Liver (tissue), 9 donors: ENCODE results near the gene MYL12B. TPM values are rescaled to one million over a fixed set of nuclear protein-coding genes. Genes with fewer than 3 reads are reported as not detected.
A peak's percentile ranks its signal among the peaks of the same experiment; 100 is the strongest.

ENCODE experiments used
- DNase-seq: peaks from one replicate; pipeline ENCODE4 v3.0.0-alpha.2; 2017; ENCODE audit warnings: low spot score
- H3K27ac ChIP-seq, 2 donors: one replicate each; pipeline ENCODE4 v1.7.0; 2013; ENCODE audit warnings: inconsistent platforms in 2 of 2, low read length in 2 of 2, control low read depth in 1 of 2, low read depth in 1 of 2, mild to moderate bottlenecking in 1 of 2
- H3K27me3 ChIP-seq, 4 donors: one replicate each; pipeline versions ENCODE4 v1.6.1 to v1.7.0; 2013; ENCODE audit warnings: low read length in 3 of 4, inconsistent platforms in 1 of 4, mild to moderate bottlenecking in 1 of 4, moderate library complexity in 1 of 4; ENCODE audit not compliant: control insufficient read depth in 4 of 4, insufficient read depth in 4 of 4
- H3K36me3 ChIP-seq, 4 donors: one replicate each; pipeline versions ENCODE4 v1.6.1 to v1.7.0; 2013; ENCODE audit warnings: low read length in 3 of 4, mild to moderate bottlenecking in 3 of 4, low read depth in 1 of 4, moderate library complexity in 1 of 4; ENCODE audit not compliant: control insufficient read depth in 4 of 4, insufficient read depth in 3 of 4
- H3K4me1 ChIP-seq, 4 donors: one replicate each; pipeline versions ENCODE4 v1.6.1 to v1.7.0; 2013; ENCODE audit warnings: low read length in 3 of 4, mild to moderate bottlenecking in 3 of 4, moderate library complexity in 1 of 4; ENCODE audit not compliant: control insufficient read depth in 4 of 4, insufficient read depth in 4 of 4
- H3K4me3 ChIP-seq, 3 donors: one replicate each; pipeline versions ENCODE4 v1.6.1 to v1.7.0; 2013; ENCODE audit warnings: low read length in 3 of 3, control low read depth in 1 of 3, low read depth in 1 of 3, mild to moderate bottlenecking in 1 of 3
- H3K9ac ChIP-seq, 2 donors: one replicate each; pipeline ENCODE4 v1.7.0; 2013; ENCODE audit warnings: low read length in 2 of 2, mild to moderate bottlenecking in 2 of 2, moderate library complexity in 2 of 2, control low read depth in 1 of 2, low read depth in 1 of 2
- H3K9me3 ChIP-seq, 4 donors: one replicate each; pipeline versions ENCODE4 v1.6.1 to v1.7.0; 2013; ENCODE audit warnings: low read length in 3 of 4; ENCODE audit not compliant: control insufficient read depth in 4 of 4
- EGR1 ChIP-seq, 2 donors: IDR thresholded peaks; 2 replicates each; pipeline ENCODE4 v1.6.1; 2016 to 2018; ENCODE audit warnings: antibody characterized with exemption in 2 of 2, low read depth in 2 of 2
- FOXA1 ChIP-seq: IDR thresholded peaks from 2 replicates; pipeline ENCODE4 v1.6.1; 2016; ENCODE audit warnings: antibody characterized with exemption
- FOXA2 ChIP-seq: IDR thresholded peaks from 2 replicates; pipeline ENCODE4 v1.6.1; 2016; ENCODE audit warnings: antibody characterized with exemption
- GABPA ChIP-seq, 2 donors: IDR thresholded peaks in 1 of 2; conservative IDR thresholded peaks in 1 of 2; 2 replicates each; pipeline ENCODE4 v1.6.1; 2016; ENCODE audit warnings: antibody characterized with exemption in 2 of 2, mild to moderate bottlenecking in 1 of 2, moderate library complexity in 1 of 2
- HNF4A ChIP-seq, 2 donors: conservative IDR thresholded peaks; 2 replicates each; pipeline ENCODE4 v1.6.1; 2016; ENCODE audit warnings: antibody characterized with exemption in 2 of 2, mild to moderate bottlenecking in 2 of 2
- HNF4G ChIP-seq: IDR thresholded peaks from 2 replicates; pipeline ENCODE4 v1.6.1; 2016; ENCODE audit warnings: antibody characterized with exemption
- JUND ChIP-seq, 2 donors: IDR thresholded peaks; 2 replicates each; pipeline ENCODE4 v1.6.1; 2016; ENCODE audit warnings: antibody characterized with exemption in 2 of 2
- MAX ChIP-seq: IDR thresholded peaks from 2 replicates; pipeline ENCODE4 v1.6.1; 2016; ENCODE audit warnings: antibody characterized with exemption
- NR2F2 ChIP-seq: IDR thresholded peaks from 2 replicates; pipeline ENCODE4 v1.6.1; 2016; ENCODE audit warnings: antibody characterized with exemption
- RAD21 ChIP-seq, 2 donors: IDR thresholded peaks; 2 replicates each; pipeline ENCODE4 v1.6.1; 2016; ENCODE audit warnings: antibody characterized with exemption in 2 of 2, mild to moderate bottlenecking in 2 of 2
- RXRA ChIP-seq, 2 donors: IDR thresholded peaks; 2 replicates each; pipeline ENCODE4 v1.6.1; 2017 to 2018; ENCODE audit warnings: antibody characterized with exemption in 2 of 2, mild to moderate bottlenecking in 1 of 2
- SP1 ChIP-seq: IDR thresholded peaks from 2 replicates; pipeline ENCODE4 v1.6.1; 2018; ENCODE audit warnings: antibody characterized with exemption, mild to moderate bottlenecking
- TAF1 ChIP-seq: conservative IDR thresholded peaks from 2 replicates; pipeline ENCODE4 v1.6.1; 2016; ENCODE audit warnings: antibody characterized with exemption, mild to moderate bottlenecking
- YY1 ChIP-seq: IDR thresholded peaks from 2 replicates; pipeline ENCODE4 v1.6.1; 2016; ENCODE audit warnings: antibody characterized with exemption, mild to moderate bottlenecking
- ZBTB33 ChIP-seq: IDR thresholded peaks from 2 replicates; pipeline ENCODE4 v1.6.1; 2016; ENCODE audit warnings: antibody characterized with exemption
- WGBS: extraction: QIAGEN DNeasy Blood & Tissue Kit; methylation state at CpG from one replicate; pipeline ENCODE4 v1.1.7; 2013; 5-methylcytosine and 5-hydroxymethylcytosine counted together
- polyA plus RNA-seq, 2 donors: library from polyadenylated mRNA; stranded (reverse) in 1 of 2; unstranded in 1 of 2; fragments of 200-250 nt in 1 of 2; fragments of >200 nt in 1 of 2; fragmentation: Nextera tagmentation in 1 of 2; extraction: Ambion mirVana in 1 of 2; gene quantifications; one replicate each; pipeline versions ENCODE4 v1.2.1 to v1.2.3, GENCODE V29; 2013 to 2015
- total RNA-seq, 2 donors: library from RNA; depleted of rRNA; stranded (reverse); fragments of >200 nt; gene quantifications; one replicate each; pipeline ENCODE4 v1.2.3, GENCODE V29; 2014
- TF ChIP-seq, protein P1 (sequence below): IDR thresholded peaks from 2 replicates; pipeline ENCODE4 v1.6.1; 2016; ENCODE audit warnings: antibody characterized with exemption
- TF ChIP-seq, protein P2 (sequence below): IDR thresholded peaks from 2 replicates; pipeline ENCODE4 v1.6.1; 2016; ENCODE audit warnings: antibody characterized with exemption, mild to moderate bottlenecking
- donor health status: healthy.
- donor health status: healthy.
- donor health status: healthy.
- donor health status: healthy.
- donor health status: healthy.

The MYL12B gene
- total and polyA plus RNA-seq, 4 donors, result 106 to 303 (median 155) TPM

GRCh38 chr18:3252843-3253242, 9.1 kb upstream of the MYL12B start:
- no peak overlapping the region for H3K9ac ChIP-seq
- H3K4me1 ChIP-seq, result peaks cover 2 to 53% (median 23%) of the 10 kb centered on the region in 4 donors
- H3K9me3 ChIP-seq, result no peaks in the 10 kb centered on the region
- no peak overlapping the region for H3K4me3 ChIP-seq
- 81% methylated on average over 1 of the region's 1 CpG for WGBS
- peak overlapping the region; percentile 37 to 48 for H3K27ac ChIP-seq
- no peaks in the 10 kb centered on the region for H3K27me3 ChIP-seq
- peaks cover 2 to 33% (median 24%) of the 10 kb centered on the region in 4 donors for H3K36me3 ChIP-seq
- DNase-seq, result no peak
- TF ChIP-seq FOXA1 (no peak), FOXA2 (no peak), MAX (no peak), YY1 (no peak), TAF1 (no peak), HNF4A (conservative IDR thresholded peaks at IDR 0.05) (no peak), RXRA (IDR thresholded peaks at IDR 0.05) (no peak), RAD21 (IDR thresholded peaks at IDR 0.05) (no peak), EGR1 (IDR thresholded peaks at IDR 0.05; ENCODE audit: low read depth in 2 of 2) (no peak), HNF4G (no peak), JUND (IDR thresholded peaks at IDR 0.05) (no peak), NR2F2 (no peak), ZBTB33 (no peak)
- TF ChIP-seq, protein P1, sequence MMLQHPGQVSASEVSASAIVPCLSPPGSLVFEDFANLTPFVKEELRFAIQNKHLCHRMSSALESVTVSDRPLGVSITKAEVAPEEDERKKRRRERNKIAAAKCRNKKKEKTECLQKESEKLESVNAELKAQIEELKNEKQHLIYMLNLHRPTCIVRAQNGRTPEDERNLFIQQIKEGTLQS, result no peak
- TF ChIP-seq, protein P2, sequence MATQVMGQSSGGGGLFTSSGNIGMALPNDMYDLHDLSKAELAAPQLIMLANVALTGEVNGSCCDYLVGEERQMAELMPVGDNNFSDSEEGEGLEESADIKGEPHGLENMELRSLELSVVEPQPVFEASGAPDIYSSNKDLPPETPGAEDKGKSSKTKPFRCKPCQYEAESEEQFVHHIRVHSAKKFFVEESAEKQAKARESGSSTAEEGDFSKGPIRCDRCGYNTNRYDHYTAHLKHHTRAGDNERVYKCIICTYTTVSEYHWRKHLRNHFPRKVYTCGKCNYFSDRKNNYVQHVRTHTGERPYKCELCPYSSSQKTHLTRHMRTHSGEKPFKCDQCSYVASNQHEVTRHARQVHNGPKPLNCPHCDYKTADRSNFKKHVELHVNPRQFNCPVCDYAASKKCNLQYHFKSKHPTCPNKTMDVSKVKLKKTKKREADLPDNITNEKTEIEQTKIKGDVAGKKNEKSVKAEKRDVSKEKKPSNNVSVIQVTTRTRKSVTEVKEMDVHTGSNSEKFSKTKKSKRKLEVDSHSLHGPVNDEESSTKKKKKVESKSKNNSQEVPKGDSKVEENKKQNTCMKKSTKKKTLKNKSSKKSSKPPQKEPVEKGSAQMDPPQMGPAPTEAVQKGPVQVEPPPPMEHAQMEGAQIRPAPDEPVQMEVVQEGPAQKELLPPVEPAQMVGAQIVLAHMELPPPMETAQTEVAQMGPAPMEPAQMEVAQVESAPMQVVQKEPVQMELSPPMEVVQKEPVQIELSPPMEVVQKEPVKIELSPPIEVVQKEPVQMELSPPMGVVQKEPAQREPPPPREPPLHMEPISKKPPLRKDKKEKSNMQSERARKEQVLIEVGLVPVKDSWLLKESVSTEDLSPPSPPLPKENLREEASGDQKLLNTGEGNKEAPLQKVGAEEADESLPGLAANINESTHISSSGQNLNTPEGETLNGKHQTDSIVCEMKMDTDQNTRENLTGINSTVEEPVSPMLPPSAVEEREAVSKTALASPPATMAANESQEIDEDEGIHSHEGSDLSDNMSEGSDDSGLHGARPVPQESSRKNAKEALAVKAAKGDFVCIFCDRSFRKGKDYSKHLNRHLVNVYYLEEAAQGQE, result no peak

DNA sequence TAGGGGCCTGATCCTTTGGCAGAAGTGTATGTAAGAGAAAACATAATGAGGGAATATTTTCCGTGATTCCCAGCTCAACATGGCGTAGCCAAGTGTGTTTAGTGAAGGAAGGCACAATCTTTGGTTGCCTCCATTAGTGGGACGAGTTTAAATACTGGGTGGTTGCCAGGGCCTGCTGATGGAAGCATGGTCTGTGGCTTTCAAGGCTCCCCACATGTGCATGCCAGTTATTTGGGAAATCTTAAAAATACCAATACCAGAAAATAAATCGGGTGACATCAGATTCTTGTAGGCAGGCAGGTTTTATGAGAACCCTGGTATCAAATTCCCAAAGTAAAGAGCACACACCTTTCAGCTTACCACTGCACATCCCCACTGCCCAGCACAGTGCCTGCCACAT, 7.2 kb upstream of the MYL12B start:
- Histone ChIP-seq H3K4me1 (peaks cover 2 to 45% (median 22%) of the 10 kb centered on the region in 4 donors), H3K9ac (no peak overlapping the region), H3K36me3 (peaks cover 6 to 40% (median 28%) of the 10 kb centered on the region in 4 donors), H3K4me3 (no peak overlapping the region), H3K27ac (no peak overlapping the region), H3K9me3 (no peaks in the 10 kb centered on the region), H3K27me3 (no peaks in the 10 kb centered on the region)
- TF ChIP-seq SP1, result no peak
- TF ChIP-seq TAF1, result no peak
- TF ChIP-seq GABPA (IDR thresholded peaks at IDR 0.05 in 1 of 2, conservative IDR thresholded peaks at IDR 0.05 in 1 of 2), result no peak
- no peak for TF ChIP-seq YY1
- no peak for TF ChIP-seq ZBTB33
- DNase-seq, result no peak
- 94% methylated on average over 4 of the region's 4 CpGs for WGBS
